ENCODE measurements around the gene RPS21. TPM values are rescaled to one million over a fixed set of nuclear protein-coding genes. Genes with fewer than 3 reads are reported as not detected.

Gene RPS21
- total RNA-seq, 2 donors from 2014 or later, result 1,359 to 1,579 TPM

DNA sequence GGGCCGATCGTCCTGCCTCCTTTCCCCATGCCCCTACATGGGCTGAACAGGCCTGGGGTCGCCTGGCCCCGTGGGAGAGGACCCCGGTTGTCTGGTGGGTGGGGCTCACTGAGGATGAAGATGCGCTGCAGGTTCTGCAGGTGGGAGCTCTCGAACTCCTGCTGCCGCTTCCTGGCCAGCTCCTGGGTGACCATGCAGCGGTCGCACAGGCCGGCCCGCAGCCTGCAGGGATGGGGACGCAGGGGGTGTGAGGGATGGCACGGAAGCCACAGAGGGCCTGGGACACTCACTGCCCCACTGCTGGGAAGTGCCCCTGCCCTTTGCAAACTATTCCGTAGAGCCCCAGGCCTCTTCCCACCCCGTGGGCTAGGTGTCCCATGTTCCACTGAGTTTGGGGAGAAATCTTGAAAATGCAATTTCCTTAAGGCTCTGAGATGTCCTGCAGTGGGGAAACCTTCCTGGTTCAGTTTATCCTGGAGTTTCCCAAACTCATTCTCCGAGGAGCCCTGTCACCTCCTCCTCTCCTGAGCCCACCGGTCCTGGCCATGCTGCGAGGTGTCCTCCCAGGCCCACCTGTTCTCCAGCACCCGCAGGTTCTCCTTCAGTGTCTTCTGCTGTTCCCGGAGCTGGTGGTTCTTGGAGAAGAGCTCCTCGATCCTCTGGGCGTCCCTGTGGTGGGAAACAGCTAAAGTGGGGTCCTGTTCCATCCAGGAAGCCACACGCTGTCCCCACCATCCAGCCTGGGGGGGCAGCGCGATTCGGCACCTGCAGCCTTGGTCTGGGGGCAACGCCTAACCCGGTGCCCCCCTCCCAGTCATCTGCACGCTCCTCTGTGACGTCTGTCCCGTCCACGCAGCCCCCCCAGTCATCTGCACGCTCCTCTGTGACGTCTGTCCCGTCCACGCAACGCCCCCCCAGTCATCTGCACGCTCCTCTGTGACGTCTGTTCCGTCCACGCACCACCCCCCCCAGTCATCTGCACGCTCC lies 30.0 kb downstream of the RPS21 start:
- H3K9me3 ChIP-seq, result no peaks in the 10 kb centered on the region
- TF ChIP-seq, protein P1, sequence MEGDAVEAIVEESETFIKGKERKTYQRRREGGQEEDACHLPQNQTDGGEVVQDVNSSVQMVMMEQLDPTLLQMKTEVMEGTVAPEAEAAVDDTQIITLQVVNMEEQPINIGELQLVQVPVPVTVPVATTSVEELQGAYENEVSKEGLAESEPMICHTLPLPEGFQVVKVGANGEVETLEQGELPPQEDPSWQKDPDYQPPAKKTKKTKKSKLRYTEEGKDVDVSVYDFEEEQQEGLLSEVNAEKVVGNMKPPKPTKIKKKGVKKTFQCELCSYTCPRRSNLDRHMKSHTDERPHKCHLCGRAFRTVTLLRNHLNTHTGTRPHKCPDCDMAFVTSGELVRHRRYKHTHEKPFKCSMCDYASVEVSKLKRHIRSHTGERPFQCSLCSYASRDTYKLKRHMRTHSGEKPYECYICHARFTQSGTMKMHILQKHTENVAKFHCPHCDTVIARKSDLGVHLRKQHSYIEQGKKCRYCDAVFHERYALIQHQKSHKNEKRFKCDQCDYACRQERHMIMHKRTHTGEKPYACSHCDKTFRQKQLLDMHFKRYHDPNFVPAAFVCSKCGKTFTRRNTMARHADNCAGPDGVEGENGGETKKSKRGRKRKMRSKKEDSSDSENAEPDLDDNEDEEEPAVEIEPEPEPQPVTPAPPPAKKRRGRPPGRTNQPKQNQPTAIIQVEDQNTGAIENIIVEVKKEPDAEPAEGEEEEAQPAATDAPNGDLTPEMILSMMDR (IDR thresholded peaks at IDR 0.05), result no peak

DNA sequence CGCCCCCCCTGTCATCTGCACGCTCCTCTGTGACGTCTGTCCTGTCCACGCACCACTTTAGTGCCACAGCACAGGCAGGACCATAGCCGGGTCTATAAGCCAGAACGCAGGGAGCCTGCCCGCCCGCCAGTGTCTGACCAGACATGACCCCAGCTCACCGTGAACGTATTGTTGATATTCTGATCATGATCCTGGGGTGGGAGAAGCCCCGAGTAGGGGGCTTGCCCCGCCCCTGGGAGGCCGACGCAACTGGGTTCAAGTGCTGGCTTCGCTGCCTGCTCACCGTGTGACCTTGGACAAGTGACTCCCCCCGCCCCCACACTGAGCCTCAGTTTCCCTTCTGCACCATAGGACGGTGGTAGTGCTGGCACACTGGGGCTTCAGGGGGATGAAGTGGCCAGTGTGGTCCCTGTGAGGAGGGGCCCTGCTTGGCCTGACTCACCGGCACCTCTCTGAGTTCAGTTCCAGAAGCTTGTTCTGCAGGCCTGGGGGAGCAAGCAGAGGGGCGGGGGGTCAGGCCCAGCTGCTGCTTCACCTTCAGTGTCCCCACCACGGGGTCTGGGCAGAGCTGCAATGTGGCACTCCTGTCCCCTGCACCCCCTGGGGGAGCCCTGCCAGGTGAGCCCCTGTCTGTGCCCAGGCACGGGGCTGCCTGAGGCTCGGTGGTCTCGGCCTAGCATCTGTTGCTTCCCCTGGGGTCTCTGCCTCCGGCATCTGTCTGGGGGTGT lies 31.2 kb downstream of the RPS21 start:
- Histone ChIP-seq H3K4me1 (peaks cover 11% of the 10 kb centered on the region), H3K9ac (ENCODE audit: low read depth in 2 of 2, low read length in 2 of 2) (no peak overlapping the region), H3K9me3 (no peaks in the 10 kb centered on the region), H3K36me3 (no peaks in the 10 kb centered on the region), H3K27me3 (no peaks in the 10 kb centered on the region), H3K4me3 (no peak overlapping the region), H3K27ac (no peak overlapping the region)
- TF ChIP-seq, protein P1 (IDR thresholded peaks at IDR 0.05), result no peak
- DNase-seq, result no peak
- intact Hi-C loops (cut with DNase I), result loop anchor here (10.0 kb wide), 1 partner anchor 197 kb away; no protein-coding TSS in a partner anchor

More for the DNA sequence above, 30.0 kb downstream of the RPS21 start:
- intact Hi-C loops (cut with DNase I), result loop anchor here (10.0 kb wide), 1 partner anchor 198 kb away; no protein-coding TSS in a partner anchor
- Histone ChIP-seq H3K27me3 (no peaks in the 10 kb centered on the region), H3K4me3 (no peak overlapping the region), H3K4me1 (peaks cover 11% of the 10 kb centered on the region), H3K36me3 (no peaks in the 10 kb centered on the region), H3K9ac (ENCODE audit: low read depth in 2 of 2, low read length in 2 of 2) (no peak overlapping the region), H3K27ac (no peak overlapping the region)
- DNase-seq, result no peak

DNA sequence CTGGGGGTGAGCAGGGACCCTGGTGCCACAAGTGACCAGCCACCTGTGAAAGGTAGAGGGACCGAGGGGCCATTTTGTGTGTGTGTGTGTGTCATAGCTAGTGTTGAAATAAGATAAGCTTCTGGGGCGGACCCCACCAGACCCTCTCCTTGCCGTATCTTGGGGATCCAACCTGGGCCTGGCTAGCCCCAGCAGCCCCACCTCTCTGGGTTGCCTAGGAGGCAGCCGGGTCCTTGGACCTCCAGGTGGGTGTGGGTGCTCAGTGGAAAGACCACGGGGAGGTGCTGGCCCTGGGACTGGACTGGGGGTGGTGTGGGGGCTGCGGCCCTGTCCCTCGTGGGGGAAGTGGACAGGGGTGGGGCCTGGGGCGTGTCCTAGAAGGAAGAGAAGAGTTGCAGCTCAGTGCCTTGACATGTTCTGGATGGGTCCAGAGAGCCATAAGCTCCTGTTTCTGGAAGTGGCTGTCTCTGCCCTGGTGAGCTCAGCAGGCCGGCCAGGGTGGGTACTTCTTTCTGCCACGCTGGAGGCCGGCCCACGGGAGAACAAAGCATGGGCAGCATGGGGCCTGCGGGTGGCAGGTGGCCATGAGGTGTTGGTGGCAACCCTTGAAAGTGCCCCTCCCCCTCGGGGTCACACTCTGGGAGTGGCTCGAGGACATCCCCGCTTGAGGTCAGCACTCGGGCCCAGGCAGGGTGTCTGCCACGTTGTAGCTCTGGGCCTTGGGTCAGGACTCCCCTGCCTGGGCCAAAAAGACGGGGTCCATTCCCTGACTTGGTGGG lies 32.0 kb downstream of the RPS21 start:
- no peaks in the 10 kb centered on the region for H3K27me3 ChIP-seq
- H3K36me3 ChIP-seq, result no peaks in the 10 kb centered on the region
- no peak for DNase-seq
- TF ChIP-seq, protein P1 (IDR thresholded peaks at IDR 0.05), result no peak
- no peak overlapping the region for H3K9ac ChIP-seq (ENCODE audit: low read depth in 2 of 2, low read length in 2 of 2)
- H3K9me3 ChIP-seq, result no peaks in the 10 kb centered on the region
- no peak overlapping the region for H3K27ac ChIP-seq
- intact Hi-C loops (cut with DNase I), result loop anchor here (10.0 kb wide), 1 partner anchor 196 kb away; no protein-coding TSS in a partner anchor
- no peak overlapping the region for H3K4me3 ChIP-seq
- peaks cover 5% of the 10 kb centered on the region for H3K4me1 ChIP-seq

DNA sequence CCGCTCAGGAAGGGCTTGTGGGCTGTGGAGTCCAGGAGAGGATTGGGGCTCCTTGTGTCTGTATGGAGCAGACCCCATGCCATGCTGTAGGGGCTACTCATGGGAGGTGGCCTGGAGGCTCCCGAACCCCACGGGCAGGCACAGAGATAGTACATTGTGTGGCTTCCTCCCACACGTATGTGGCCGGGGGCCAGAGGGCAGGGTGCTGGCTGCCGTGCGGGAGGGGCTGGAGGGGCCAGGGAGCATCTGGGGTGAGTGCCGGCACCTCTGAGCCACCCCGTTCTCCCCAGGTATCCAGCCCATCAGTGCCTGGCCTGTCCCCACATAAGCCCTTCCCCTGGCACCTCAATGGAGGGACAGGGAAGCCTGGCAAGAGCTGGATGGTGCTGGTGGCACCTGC lies 32.9 kb downstream of the RPS21 start:
- TF ChIP-seq, protein P1 (IDR thresholded peaks at IDR 0.05), result no peak
- Histone ChIP-seq H3K36me3 (no peaks in the 10 kb centered on the region), H3K27me3 (no peaks in the 10 kb centered on the region), H3K27ac (no peak overlapping the region), H3K9ac (ENCODE audit: low read depth in 2 of 2, low read length in 2 of 2) (no peak overlapping the region), H3K9me3 (no peaks in the 10 kb centered on the region), H3K4me3 (no peak overlapping the region), H3K4me1 (no peaks in the 10 kb centered on the region)
- DNase-seq, result no peak
- intact Hi-C loops (cut with DNase I), result loop anchor here (10.0 kb wide), 1 partner anchor 195 kb away; no protein-coding TSS in a partner anchor
